Naive B cell (primary cell): ENCODE data around the gene BCAT1. TPM values are rescaled to one million over a fixed set of nuclear protein-coding genes. Genes with fewer than 3 reads are reported as not detected.
"Not testable (repeated sequence)": the region's sequence is repeated elsewhere in the genome, so short reads cannot be mapped to it uniquely, and the experiment has no call there.

Experiments used
- ATAC-seq, 2 donors: fragments of 150-1000 bp; cut with Tn5 transposase; 2 replicates each; pipeline ENCODE4 v1.10.0; 2021; ENCODE audit warnings: low read depth in 2 of 2, mild to moderate bottlenecking in 2 of 2, moderate library complexity in 2 of 2
- DNase-seq: peaks from one replicate; pipeline ENCODE4 v3.0.0; 2022
- H3K27ac Mint-ChIP-seq, 6 donors: one replicate each; pipeline ENCODE4 v1.8.0; 2020 to 2022; ENCODE audit warnings: mild to moderate bottlenecking in 6 of 6, mixed read lengths in 6 of 6, moderate library complexity in 5 of 6, inconsistent platforms in 2 of 6
- H3K27me3 Mint-ChIP-seq, 3 donors: one replicate each; pipeline ENCODE4 v1.8.0; 2021 to 2022; ENCODE audit warnings: mixed read lengths in 3 of 3, mild to moderate bottlenecking in 1 of 3
- H3K36me3 Mint-ChIP-seq, 2 donors: one replicate each; pipeline ENCODE4 v1.8.0; 2020 to 2022; ENCODE audit warnings: mixed read lengths in 2 of 2, inconsistent platforms in 1 of 2, mild to moderate bottlenecking in 1 of 2
- H3K4me1 Mint-ChIP-seq, 3 donors: one replicate each; pipeline ENCODE4 v1.8.0; 2020 to 2022; ENCODE audit warnings: mixed read lengths in 3 of 3, inconsistent platforms in 1 of 3, mild to moderate bottlenecking in 1 of 3, moderate library complexity in 1 of 3
- H3K4me3 Mint-ChIP-seq, 8 donors: one replicate each; pipeline ENCODE4 v1.8.0; 2020 to 2022; ENCODE audit warnings: mild to moderate bottlenecking in 8 of 8, mixed read lengths in 8 of 8, moderate library complexity in 8 of 8, inconsistent platforms in 2 of 8
- H3K9me3 Mint-ChIP-seq, 7 donors: one replicate each; pipeline ENCODE4 v1.8.0; 2020 to 2022; ENCODE audit warnings: mixed read lengths in 7 of 7, mild to moderate bottlenecking in 5 of 7, inconsistent platforms in 2 of 7, moderate library complexity in 1 of 7
- polyA plus RNA-seq, 6 donors: library from polyadenylated mRNA; unstranded; fragments of 300-500 nt; fragmentation: Illumina TruSeq; gene quantifications; one replicate each; pipeline ENCODE4 v1.2.3, GENCODE V29; 2021; ENCODE audit warnings: low read depth in 6 of 6

BCAT1 gene
- polyA plus RNA-seq, 6 donors from 2014 or later, result 0.18 to 4.9 (median 1.8) TPM; not detected in 1

DNA sequence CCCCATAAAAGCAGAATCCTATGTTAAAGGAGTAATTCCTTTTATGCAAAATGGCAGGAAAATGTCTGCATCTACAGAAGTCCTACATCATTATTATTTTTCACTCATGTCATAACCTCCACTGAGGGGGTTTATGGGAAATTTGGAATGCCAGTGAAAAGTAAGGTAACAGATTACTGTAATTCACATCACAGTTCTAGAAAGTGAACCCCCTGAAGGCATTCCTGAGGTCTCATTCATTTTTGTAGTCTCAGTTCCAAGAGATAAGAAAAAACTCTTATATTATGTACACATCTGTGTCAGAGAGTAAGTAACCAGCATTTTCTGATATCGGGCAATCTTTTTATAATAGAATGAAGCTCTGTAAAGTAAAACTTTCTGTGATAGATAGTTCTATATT, 28.8 kb upstream of the BCAT1 start:
- Mint-ChIP-seq H3K4me1 (peaks cover 0 to 3% (median 0%) of the 10 kb centered on the region in 3 donors), H3K4me3 (no peak overlapping the region), H3K9me3 (peaks cover 4 to 12% (median 10%) of the 10 kb centered on the region in 7 donors)

DNA sequence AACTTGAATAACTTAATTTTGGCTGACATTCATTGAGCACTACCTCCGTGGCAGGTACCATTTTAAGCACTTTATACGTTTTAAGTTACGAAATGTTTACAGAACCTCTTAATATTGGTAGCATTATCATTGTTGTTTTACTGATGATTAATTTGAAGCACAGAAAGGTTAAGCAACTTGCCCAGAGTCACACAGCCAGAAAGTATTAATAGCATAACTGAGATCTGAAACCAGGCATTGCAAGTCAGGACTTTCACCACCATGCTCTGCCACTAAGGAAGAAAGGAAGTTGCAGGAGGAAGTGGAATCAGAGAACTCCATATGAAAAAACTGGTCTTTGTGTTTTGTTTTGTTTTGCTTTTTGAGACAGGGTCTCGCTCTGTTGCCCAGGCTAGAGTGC, 28.2 kb upstream of the BCAT1 start:
- no peaks in the 10 kb centered on the region for H3K36me3 Mint-ChIP-seq
- H3K4me1 Mint-ChIP-seq, result peaks cover 0 to 3% (median 0%) of the 10 kb centered on the region in 3 donors
- no peak for DNase-seq
- no peak overlapping the region for H3K27ac Mint-ChIP-seq
- H3K4me3 Mint-ChIP-seq, result no peak overlapping the region
- no peaks in the 10 kb centered on the region for H3K27me3 Mint-ChIP-seq
- no peak for ATAC-seq
- peaks cover 0 to 7% (median 4%) of the 10 kb centered on the region in 7 donors for H3K9me3 Mint-ChIP-seq

More for the DNA sequence above, 28.8 kb upstream of the BCAT1 start:
- H3K27ac Mint-ChIP-seq, result no peak overlapping the region
- no peak for DNase-seq
- no peaks in the 10 kb centered on the region for H3K27me3 Mint-ChIP-seq
- H3K36me3 Mint-ChIP-seq, result peaks cover 0 to 5% of the 10 kb centered on the region in 2 donors
- ATAC-seq, result no peak

DNA sequence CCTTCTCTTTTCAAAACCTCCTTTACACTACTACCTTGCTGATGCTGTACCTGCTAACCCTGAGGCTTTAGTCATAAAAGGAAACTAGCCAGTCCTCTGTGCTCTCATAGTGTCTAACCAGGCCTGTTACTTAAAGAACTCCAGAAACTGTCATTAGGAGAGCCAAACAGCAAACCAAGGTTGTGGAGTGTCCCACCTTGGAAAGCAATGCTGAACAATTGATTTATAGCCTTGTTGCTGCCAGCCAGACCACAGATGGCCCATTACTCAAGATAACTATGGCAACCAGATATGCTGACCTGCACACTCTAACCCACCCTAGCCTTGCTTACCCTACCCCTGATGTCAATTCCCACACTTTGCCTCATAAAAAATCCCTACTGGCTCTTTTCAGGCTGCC, 26.5 kb upstream of the BCAT1 start:
- Mint-ChIP-seq H3K4me1 (peaks cover 0 to 3% (median 0%) of the 10 kb centered on the region in 3 donors), H3K9me3 (peaks cover 0 to 9% (median 3%) of the 10 kb centered on the region in 7 donors), H3K4me3 (no peak overlapping the region)

DNA sequence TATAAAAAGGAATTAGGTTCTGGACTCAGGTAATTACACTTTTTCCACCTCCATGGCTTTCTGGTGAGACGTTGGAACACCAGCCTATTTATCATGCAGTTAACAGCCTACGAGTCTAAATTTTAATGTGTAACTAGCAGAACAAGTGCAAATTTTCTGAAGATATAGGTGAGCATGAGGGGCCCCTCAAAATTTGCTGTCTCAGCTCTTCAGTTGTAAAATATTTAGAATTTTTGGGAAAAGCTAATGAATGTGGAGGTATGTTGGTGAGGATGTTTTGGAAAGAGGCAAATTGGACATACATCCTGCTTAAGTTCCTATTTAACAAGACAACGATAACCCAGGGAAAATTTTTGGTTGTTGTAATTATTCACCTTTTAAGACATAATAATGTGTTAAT, 25.3 kb upstream of the BCAT1 start:
- H3K4me1 Mint-ChIP-seq, result peaks cover 0 to 3% (median 0%) of the 10 kb centered on the region in 3 donors
- no peaks in the 10 kb centered on the region for H3K27me3 Mint-ChIP-seq
- no peak for ATAC-seq
- no peak for DNase-seq
- H3K36me3 Mint-ChIP-seq, result no peaks in the 10 kb centered on the region
- peaks cover 3 to 11% (median 5%) of the 10 kb centered on the region in 7 donors for H3K9me3 Mint-ChIP-seq
- no peak overlapping the region for H3K4me3 Mint-ChIP-seq
- no peak overlapping the region for H3K27ac Mint-ChIP-seq

More for the DNA sequence above, 26.5 kb upstream of the BCAT1 start:
- DNase-seq (no peak), ATAC-seq (no peak)
- no peak overlapping the region for H3K27ac Mint-ChIP-seq
- no peaks in the 10 kb centered on the region for H3K27me3 Mint-ChIP-seq
- H3K36me3 Mint-ChIP-seq, result no peaks in the 10 kb centered on the region

DNA sequence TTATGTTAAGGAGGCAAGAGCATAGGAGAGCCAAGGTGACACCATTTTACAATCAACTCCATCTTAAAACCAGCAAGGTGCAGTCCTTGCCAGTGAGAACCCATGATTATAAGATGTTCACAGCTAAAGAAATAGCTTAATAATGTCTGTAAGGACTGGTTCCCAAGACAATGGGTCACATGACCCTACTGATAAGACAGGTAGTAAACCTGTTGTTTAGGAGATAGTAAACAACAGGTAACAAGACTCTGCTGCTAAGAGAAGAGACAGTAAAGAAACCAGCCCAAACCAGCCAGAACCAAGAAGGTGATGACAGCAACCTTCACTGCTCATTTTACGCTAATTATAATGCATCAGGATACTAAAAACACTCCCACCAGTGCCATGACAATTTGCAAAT, 23.2 kb upstream of the BCAT1 start:
- DNase-seq (no peak), ATAC-seq (no peak)
- no peak overlapping the region for H3K27ac Mint-ChIP-seq
- no peak overlapping the region for H3K4me3 Mint-ChIP-seq
- H3K36me3 Mint-ChIP-seq, result no peaks in the 10 kb centered on the region
- H3K27me3 Mint-ChIP-seq, result no peaks in the 10 kb centered on the region
- H3K9me3 Mint-ChIP-seq, result peaks cover 3 to 11% (median 5%) of the 10 kb centered on the region in 7 donors
- H3K4me1 Mint-ChIP-seq, result peaks cover 0 to 3% (median 0%) of the 10 kb centered on the region in 3 donors

DNA sequence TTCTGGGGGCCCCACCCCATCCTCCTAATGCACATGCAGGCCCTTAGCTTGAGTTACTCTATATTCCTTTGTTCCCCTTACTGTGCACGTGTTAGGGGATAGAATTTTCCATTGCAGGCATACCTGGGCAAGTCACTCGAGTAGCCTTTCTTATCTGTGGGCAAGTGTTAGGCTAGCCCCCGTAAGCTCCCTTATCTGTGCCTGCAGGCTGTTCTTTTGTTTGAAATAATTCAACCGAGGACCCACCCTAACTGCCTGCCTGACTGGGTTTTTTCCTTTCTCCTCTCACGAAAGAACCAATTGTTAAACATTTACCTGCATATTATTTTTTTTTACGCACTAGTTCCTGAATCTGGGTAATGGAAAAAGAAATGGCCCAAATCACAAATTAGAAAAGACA, 21.3 kb upstream of the BCAT1 start:
- Mint-ChIP-seq H3K4me1 (peaks cover 0 to 3% (median 0%) of the 10 kb centered on the region in 3 donors), H3K27ac (no peak overlapping the region), H3K27me3 (no peaks in the 10 kb centered on the region), H3K4me3 (no peak overlapping the region), H3K9me3 (peaks cover 1 to 10% (median 5%) of the 10 kb centered on the region in 7 donors), H3K36me3 (no peaks in the 10 kb centered on the region)
- ATAC-seq (no peak), DNase-seq (no peak)

DNA sequence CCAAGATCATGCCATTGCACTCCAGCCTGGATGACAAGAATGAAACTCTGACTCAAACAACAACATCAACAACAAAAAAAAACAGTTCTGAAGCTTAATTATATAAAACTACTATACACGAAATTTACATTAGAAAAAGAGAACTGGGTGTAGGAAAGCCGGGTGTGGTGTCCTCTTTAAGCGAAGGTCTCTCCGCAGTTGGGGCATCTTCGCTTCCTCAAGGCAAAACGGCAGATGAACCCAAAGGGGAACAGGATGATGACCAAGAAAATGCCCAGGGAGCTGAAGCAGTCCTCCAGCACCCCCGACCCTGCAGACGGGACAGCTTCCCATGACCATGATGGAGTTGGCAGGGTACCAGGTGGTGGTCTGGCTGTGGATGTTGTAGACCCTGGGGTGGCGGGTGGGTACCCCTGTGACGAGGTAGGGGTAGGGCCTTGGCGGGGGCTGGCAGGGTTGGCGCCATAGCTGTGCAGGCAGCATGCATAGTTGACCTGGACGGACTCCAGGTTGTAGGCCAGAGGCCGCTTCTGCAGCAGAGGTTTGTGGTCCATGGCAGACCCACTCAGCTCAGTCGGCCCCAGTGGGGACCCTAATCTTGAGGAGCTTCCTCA, 18.2 kb upstream of the BCAT1 start:
- peaks cover 0 to 7% of the 10 kb centered on the region in 2 donors for H3K36me3 Mint-ChIP-seq
- H3K27ac Mint-ChIP-seq, result no peak overlapping the region
- H3K4me3 Mint-ChIP-seq, result no peak overlapping the region
- H3K4me1 Mint-ChIP-seq, result no peaks in the 10 kb centered on the region
- ATAC-seq, result no peak
- no peaks in the 10 kb centered on the region for H3K27me3 Mint-ChIP-seq
- H3K9me3 Mint-ChIP-seq, result peaks cover 4 to 27% (median 15%) of the 10 kb centered on the region in 7 donors
- no peak for DNase-seq

DNA sequence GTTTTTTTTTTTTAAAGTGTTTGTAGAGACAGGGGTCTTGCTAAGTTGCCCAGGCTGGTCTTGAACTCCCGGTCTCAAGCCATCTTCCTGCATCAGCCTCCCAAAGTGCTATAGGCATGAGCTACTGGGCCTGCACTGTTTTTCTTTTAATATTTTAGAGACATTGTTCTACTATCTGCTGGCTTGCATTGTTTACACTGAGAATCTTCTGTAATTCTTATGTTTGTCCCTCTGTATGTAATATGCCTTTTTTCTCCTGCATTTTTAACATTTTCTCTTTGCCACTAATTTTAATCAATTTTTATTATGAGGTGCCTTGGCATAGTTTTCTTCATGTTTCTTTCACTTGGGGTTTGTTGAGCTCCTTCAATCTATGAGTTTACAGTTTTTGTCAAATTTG, 15.4 kb upstream of the BCAT1 start:
- no peaks in the 10 kb centered on the region for H3K4me1 Mint-ChIP-seq
- no peak overlapping the region for H3K4me3 Mint-ChIP-seq
- no peaks in the 10 kb centered on the region for H3K27me3 Mint-ChIP-seq
- DNase-seq, result no peak
- peak overlapping the region in 1 of 6 donors; percentile 5 for H3K27ac Mint-ChIP-seq
- no peak for ATAC-seq
- H3K9me3 Mint-ChIP-seq, result peaks cover 4 to 21% (median 14%) of the 10 kb centered on the region in 7 donors
- peaks cover 0 to 7% of the 10 kb centered on the region in 2 donors for H3K36me3 Mint-ChIP-seq

DNA sequence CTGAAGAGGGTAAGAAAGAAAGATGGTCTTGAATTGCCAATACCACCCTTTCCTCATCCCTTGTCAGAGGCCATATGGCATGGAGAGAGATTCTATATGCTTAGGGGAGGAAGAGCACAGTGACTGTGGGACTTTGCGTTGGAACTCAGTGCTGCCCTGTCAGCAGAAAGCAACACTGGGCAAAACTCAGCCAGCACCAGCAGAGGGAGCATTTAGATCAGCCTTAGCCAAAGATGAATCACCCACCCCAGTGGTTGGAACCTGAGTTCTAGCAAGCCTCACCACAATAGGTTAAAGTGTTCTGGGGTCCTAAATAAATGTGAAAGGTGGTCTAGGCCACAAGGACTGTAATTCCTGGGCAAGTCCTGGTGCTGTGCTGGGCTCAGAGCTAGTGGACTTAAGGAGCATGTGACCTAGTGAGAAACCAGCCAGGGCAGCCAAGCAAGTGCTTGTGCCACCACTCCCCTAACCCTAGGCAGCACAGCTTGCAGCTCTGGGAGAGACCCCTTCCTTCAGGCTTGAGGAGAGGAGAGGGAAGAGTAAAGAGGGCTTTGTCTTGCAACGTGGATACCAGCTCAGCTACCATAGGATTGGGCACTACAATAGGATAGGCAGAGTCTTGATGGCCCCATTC, 11.4 kb upstream of the BCAT1 start:
- ATAC-seq (peak in 1 of 2 donors; percentile 44), DNase-seq (no peak)
- Mint-ChIP-seq H3K27me3 (peaks cover 0 to 5% (median 0%) of the 10 kb centered on the region in 3 donors), H3K4me3 (no peak overlapping the region), H3K36me3 (peaks cover 0 to 7% of the 10 kb centered on the region in 2 donors), H3K4me1 (no peaks in the 10 kb centered on the region), H3K9me3 (peaks cover 4 to 21% (median 14%) of the 10 kb centered on the region in 7 donors), H3K27ac (no peak overlapping the region)

DNA sequence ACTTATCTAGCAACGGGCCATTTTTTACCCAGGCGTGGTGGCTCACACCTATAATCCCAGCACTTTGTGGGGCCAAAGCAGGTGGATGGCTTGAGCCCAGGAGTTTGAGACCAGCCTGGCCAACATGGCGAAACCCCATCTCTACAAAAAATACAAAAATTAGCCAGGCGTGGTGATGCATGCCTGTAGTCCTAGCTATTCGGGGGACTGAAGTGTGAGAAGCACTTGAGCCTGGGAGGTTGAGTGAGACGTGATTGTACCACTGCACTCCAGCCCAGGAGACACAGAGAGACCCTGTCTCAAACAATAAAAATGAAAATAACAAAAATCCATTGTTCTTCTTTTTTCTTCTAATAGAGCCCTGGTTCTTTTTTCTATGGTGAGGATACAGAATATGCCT, 7.5 kb upstream of the BCAT1 start:
- ATAC-seq, H3K36me3 Mint-ChIP-seq, H3K27me3 Mint-ChIP-seq, H3K9me3 Mint-ChIP-seq, DNase-seq, H3K4me1 Mint-ChIP-seq, H3K27ac Mint-ChIP-seq, H3K4me3 Mint-ChIP-seq: not testable (repeated sequence)

DNA sequence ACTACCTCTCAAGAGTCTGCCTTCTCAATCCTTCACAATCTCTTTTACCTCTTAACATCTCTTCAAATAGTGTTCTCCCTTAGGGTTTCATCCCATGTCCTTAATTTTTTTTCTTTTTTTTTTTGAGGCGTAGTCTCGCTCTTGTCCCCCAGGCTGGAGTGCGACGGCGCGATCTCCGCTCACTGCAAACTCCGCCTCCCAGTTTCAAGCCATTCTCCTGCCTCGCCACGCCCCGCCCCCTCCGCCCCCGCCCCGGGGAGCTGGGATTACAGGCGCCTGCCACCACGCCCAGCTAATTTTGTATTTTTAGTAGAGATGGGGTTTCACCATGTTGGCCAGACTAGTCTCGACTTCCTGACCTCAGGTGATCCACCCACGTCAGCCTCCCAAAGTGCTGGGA, 7.0 kb upstream of the BCAT1 start:
- H3K36me3 Mint-ChIP-seq, result no peaks in the 10 kb centered on the region
- no peak overlapping the region for H3K4me3 Mint-ChIP-seq
- peaks cover 0 to 5% (median 0%) of the 10 kb centered on the region in 3 donors for H3K27me3 Mint-ChIP-seq
- DNase-seq (no peak), ATAC-seq (no peak)
- no peak overlapping the region for H3K27ac Mint-ChIP-seq
- no peaks in the 10 kb centered on the region for H3K4me1 Mint-ChIP-seq
- H3K9me3 Mint-ChIP-seq, result no peaks in the 10 kb centered on the region

DNA sequence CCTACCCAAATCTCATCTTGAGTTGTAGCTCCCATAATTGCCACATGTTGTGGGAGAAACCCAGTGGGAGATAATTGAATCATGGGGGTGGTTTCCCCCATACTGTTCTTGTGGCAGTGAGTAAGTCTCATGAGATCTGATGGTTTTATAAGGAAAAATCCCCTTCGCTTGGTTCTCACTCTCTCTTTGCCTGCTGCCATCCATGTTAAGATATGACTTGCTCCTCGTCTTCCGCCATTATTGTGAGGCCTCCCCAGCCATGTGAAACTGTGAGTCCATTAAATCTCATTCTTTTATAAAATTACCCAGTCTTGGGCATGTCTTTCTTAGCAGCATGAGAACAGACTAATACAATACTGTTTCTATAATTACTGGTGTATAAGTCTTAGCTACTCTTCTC, 6.5 kb upstream of the BCAT1 start:
- Mint-ChIP-seq H3K27me3 (peaks cover 0 to 5% (median 0%) of the 10 kb centered on the region in 3 donors), H3K27ac (no peak overlapping the region), H3K4me1 (peaks cover 0 to 2% (median 0%) of the 10 kb centered on the region in 3 donors), H3K4me3 (no peak overlapping the region), H3K9me3 (no peaks in the 10 kb centered on the region), H3K36me3 (no peaks in the 10 kb centered on the region)
- ATAC-seq, result no peak
- DNase-seq, result no peak

DNA sequence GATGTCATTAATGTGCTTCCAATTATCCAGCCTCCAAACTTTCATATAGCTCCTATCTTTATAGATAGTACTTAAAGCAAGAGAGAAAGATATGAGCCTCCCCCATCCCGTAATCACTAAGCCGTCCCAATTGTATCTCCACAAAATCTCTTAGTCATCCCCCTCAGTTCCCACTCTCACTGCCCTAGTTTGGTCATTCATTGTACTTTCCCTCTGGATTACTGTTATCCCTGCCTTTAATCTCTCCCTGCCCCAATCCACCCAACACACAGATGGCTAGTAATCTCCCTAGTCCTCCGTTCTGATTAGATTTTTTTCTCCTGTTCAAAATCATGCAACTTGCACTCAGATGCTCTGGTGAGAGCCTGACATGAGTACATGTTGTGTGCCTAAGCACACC, 5.4 kb upstream of the BCAT1 start:
- no peak overlapping the region for H3K27ac Mint-ChIP-seq
- peaks cover 0 to 5% (median 0%) of the 10 kb centered on the region in 3 donors for H3K27me3 Mint-ChIP-seq
- no peaks in the 10 kb centered on the region for H3K36me3 Mint-ChIP-seq
- ATAC-seq (no peak), DNase-seq (no peak)
- no peak overlapping the region for H3K4me3 Mint-ChIP-seq
- H3K9me3 Mint-ChIP-seq, result no peaks in the 10 kb centered on the region
- H3K4me1 Mint-ChIP-seq, result peaks cover 2 to 9% (median 4%) of the 10 kb centered on the region in 3 donors

DNA sequence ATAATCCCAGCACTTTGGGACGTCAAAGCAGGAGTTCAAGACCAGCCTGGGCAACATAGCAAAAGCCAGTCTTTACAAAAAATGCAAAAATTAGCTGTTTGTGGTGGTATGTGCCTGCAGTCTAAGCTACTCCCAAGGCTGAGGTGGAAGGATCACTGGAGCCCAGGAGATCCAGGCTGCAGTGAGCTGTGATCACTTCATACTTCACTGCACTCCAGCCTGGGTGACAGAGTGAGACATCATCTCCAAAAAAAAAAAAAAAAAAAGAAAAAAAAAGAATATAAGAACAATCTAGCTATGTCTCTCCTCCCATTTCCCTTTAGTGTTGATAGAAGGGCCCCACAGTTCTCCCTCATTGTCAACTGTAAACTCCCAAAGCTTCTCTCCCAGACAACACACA, 3.5 kb upstream of the BCAT1 start:
- Mint-ChIP-seq H3K36me3 (peaks cover 0 to under 1% of the 10 kb centered on the region in 2 donors), H3K4me1 (peaks cover 21 to 25% (median 23%) of the 10 kb centered on the region in 3 donors), H3K9me3 (no peaks in the 10 kb centered on the region), H3K27ac (no peak overlapping the region), H3K27me3 (peaks cover 1 to 6% (median 3%) of the 10 kb centered on the region in 3 donors), H3K4me3 (no peak overlapping the region)
- ATAC-seq, result no peak
- DNase-seq, result no peak
